Inflammatory macrophage treated with lipopolysaccharide for 1 hour (primary cell): Measurements from ENCODE around the gene RAP1GAP.

Experiments used
- DNase-seq, 2 donors: peaks; one replicate each; pipeline ENCODE4 v3.0.0-alpha.2; 2020 to 2022

The RAP1GAP gene

DNA sequence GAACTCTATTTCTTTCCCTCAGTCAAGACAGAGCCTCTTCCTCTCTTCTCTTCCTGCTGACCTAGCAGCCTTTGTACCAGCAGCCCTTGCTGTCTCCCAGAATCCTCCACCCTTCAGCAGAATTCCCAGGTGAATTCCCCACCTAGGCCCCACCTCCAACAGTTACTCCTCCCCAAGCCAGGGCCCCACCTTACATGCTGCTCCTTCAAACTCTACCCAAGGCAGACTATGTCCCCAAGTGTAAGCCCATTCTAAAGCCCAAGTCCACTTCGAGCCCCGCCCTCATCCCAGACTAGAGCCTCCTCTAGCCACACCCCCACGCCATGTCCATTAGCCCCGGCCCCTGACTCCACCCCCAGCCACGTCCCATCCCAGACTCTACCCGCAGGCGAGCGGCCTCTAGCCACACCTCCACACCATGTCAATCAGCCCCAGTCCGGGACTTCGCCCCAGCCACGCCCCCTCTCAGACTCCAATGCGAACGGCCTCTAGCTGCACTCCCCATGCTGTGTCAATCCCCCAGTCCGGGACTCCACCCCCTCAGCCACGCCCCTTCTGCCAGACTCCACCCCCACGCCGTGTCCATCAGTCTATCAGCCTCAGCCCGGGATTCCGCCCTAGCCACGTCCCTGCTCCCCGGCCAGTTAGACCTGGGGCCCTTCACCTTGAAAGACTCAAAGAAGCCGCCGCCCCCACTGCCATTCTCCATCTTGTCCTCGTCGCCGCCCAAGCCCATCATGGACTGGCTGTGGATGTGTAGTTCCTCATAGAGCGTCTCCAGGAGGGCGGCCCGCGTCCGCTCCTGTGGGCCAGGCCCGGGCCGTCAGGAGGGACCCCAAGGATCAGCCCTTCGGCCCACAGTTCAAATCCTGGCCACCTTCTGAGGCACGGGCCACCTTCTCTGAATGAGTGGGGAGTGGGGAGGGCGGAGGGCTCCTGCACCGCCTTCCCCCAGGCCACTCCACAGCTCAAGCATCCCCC lies 61.3 kb downstream of the RAP1GAP start:
- DNase-seq, result peak; percentile 75 to 80

- DNase-seq, result no peak
Measured at GRCh38 chr1:21605964-21606705, 63.0 kb downstream of the RAP1GAP start.

- DNase-seq, result no peak
Measured at GRCh38 chr1:21605012-21605715, 64.0 kb downstream of the RAP1GAP start.

DNA sequence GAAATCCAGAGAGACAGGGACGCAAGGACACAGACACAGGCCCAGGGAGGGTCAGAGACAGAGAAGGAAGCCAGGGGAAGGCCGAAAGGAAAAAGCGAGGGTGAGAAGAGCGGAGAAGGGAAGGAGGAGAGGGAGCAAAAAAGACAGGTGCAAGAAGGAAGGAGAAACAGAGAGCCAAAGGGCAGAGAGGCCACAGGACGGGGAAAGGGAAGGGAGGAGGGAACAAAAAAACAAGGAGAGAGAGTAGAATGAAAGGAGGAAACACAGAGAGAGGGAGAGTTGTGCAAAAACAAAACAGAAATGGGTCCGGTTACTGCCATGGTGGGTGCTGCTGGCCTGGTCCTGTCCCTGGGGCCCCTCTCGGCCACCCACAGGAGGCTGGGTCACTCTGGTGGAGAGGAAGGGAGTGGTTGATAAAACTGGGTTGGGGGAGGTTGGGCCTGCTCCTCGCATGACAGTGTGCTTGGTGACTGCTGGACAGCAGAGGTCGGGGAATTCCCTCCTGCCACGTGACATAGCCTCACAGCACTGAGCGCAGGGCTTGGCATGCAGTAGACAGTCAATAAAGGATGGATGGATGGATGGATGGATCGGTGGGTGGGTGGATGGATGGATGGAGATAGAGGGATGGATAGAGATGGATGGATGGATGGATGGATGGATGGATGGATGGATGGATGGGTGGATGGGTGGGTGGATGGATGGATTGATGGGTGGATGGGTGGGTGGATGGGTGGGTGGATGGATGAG lies 64.8 kb downstream of the RAP1GAP start:
- DNase-seq, result peak in 1 of 2 donors; percentile 25

DNA sequence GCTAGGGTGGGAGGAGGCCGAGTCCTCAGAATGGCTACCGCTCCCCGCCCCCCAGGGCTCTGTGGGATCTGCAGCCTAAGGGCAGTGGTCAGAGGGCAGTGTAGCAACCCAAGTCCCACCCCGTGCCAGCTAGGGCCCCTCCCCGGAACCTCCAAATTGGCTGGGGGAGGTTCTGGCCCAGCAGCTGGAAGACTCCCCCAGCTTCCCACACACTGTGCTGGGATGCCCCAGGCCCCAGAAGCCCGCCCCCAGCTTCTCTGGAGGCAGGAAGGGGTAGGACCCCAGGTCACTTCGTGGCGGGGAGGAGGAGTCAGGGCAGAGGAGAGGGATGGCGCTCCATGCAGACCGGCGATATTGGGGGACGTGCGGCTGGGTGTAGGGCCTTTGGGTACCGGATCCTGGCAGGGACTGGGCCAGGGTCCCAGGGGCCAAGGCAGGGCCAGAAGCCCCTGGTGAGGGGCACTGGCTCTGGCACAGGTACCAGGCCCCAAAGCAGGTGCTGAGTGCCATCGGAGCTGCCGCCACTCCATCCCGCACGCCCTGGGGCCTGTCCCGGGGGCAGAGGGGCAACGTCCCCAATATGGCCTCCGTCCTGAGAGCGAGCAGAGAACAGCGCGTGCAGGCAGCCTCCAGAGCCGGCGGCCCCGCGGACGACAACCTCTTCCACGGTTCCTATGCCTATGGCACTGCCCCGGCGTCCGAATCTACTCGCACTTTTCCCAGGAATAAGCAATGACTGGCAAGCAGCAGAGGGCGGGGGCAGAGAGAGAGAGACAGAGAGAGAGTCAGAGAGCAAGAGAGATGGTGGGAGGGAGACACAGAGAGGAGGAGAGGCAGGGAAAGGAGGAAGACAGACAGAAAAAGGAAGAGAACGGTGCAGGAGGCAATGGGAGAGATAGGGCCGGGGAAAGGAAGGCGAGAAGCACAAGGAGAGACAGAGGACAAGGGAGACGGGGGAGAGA lies 65.7 kb downstream of the RAP1GAP start:
- DNase-seq, result no peak

GRCh38 chr1:21601278-21602048 lies 67.7 kb downstream of the RAP1GAP start:
- DNase-seq, result no peak

DNA sequence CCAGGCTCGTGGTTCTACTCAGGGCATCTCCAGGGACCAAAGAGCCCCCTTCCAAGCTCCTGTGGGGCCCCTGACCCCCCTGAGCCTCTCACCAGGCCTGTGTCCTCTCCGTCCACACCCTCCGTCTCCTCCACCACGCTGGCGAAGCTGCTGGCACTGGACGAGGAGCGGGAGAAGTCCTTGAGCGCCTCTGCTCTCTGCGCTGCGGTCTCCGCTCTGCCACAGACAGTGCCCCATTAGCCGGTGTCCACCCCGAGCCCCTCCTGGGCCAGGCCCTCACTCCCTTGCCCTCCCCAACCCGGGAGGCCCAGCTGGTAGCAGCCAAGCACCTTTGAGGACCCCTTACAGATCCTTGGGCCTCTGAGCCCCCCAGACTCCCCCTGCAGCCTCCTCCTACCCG lies 69.8 kb downstream of the RAP1GAP start:
- no peak for DNase-seq

DNA sequence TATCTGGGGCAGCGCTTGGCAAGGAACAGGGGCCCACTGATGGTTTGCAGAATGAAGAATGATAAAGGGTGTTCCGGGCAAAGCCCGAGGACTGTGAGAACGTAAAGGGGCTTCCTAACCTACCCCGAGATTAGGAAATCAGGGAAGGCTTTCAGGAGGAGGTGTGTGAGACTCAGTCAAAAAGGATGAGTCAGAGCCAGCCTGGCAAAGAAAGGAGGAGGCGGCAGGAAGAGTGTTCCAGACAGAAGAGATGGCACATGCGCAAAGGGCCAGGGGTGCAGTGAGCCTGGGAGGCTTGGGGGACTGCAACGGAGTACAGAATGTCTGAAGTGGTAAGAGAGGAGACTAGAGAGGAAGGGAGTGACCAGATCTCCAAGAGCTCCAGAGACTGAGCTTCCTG lies 70.3 kb downstream of the RAP1GAP start:
- DNase-seq, result no peak

- no peak for DNase-seq
Measured at GRCh38 chr1:21598417-21598816, 70.7 kb downstream of the RAP1GAP start.

DNA sequence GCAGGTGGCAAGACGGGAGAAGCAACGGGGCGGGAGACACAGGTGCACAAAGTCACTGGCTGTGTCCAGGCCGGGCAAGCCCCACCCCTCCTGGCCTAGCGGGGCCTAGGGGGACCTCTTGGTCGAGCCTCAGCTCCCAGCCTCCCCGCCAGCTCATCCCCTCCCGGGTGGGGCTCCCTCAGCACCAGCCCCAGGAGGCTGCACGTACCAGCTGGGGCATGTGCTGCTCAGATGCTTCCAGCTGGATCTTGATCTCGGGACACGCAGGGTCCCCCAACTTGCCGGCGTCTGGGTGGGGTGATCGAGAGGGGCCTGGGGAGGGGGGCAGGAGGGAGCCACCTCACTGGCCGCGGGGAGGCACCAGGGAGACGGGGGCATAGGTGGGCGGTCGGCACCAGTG lies 71.4 kb downstream of the RAP1GAP start:
- no peak for DNase-seq

GRCh38 chr1:21596628-21597027 lies 72.5 kb downstream of the RAP1GAP start:
- DNase-seq, result no peak

DNA sequence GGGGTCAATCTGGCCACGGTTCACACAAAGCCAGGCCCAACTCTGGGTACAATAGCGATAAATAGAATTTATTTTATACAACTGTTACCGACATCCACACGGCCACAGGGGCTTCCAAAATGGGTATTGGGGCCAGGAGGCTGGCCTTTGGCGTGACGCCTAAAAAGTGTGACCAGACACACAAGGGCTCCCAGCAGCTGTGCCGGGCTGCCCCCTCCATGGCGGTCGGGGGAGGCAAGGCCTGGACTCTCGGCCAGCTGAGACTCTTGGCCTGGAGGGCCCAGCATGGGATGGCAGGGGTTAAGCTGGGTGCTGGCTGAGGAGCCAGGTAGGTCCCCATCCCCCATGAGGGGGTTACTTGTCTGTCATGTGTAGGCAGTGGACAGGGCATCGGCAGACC lies 73.0 kb downstream of the RAP1GAP start:
- DNase-seq, result no peak

GRCh38 chr1:21594935-21595897 lies 73.9 kb downstream of the RAP1GAP start:
- DNase-seq, result peak; percentile 31 to 82

- DNase-seq, result no peak
Measured at GRCh38 chr1:21594501-21594900, 74.7 kb downstream of the RAP1GAP start.

- no peak for DNase-seq
Measured at GRCh38 chr1:21593231-21593630, 75.9 kb downstream of the RAP1GAP start.

GRCh38 chr1:21592086-21592865 lies 76.9 kb downstream of the RAP1GAP start:
- DNase-seq, result no peak

DNA sequence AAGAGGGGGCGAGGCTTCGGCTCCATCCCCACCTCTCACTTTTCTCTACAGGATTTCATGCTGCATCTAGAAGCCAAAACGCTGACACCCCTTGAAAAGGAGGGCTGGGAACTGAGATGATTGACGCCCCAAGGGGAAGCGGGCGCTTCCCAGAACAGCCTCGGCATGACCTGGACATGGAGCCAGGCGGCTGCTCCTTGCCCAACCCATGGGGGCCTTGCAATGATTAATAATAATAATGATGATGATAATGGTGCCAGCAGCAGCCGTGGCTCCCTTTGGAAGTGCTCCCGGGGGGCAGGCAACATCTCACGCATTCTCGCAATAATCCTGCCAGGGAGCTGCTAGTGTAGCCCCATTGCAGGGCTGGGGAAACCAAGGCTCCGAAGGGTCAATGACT lies 78.2 kb downstream of the RAP1GAP start:
- no peak for DNase-seq

GRCh38 chr1:21590126-21590880 lies 78.9 kb downstream of the RAP1GAP start:
- peak; percentile 26 to 60 for DNase-seq
